HEK293 (cell line): ENCODE data around the gene GMPPB.

Source experiments
- CTCF ChIA-PET: fragments of 350-600 bp; formaldehyde crosslinking; extraction: SDS; loops from one replicate; lab custom pipeline; 2021; ENCODE audit warnings: antibody characterized with exemption; lab: Yijun Ruan, JAX
- POLR2A ChIA-PET: fragments of 300-600 bp; formaldehyde crosslinking; extraction: SDS; loops from one replicate; lab custom pipeline; 2020; ENCODE audit warnings: antibody characterized with exemption, inconsistent platforms; lab: Yijun Ruan, JAX
- H3K27ac ChIP-seq: fragments of 200-500 bp; sonication (Bioruptor generic); 2 replicates; pipeline ENCODE4 v1.5.1; 2014; ENCODE audit warnings: low read depth, low read length, control low read depth, inconsistent platforms; ENCODE audit errors: extremely low read depth
- H3K36me3 ChIP-seq, 2 experiments: fragments of 200-500 bp in 1 of 2; sonication (Bioruptor generic) in 1 of 2; 1 replicate in 1 of 2; 2 replicates in 1 of 2; pipeline ENCODE4 v1.5.1; 2014 to 2017; ENCODE audit warnings: inconsistent platforms in 2 of 2, low read length in 2 of 2; ENCODE audit not compliant: control insufficient read depth in 2 of 2, insufficient read depth in 1 of 2
- H3K4me1 ChIP-seq: fragments of 200-500 bp; sonication (Bioruptor generic); 2 replicates; pipeline ENCODE4 v1.5.1; 2014; ENCODE audit warnings: mild to moderate bottlenecking, low read length, inconsistent platforms; ENCODE audit not compliant: control insufficient read depth, insufficient read depth
- H3K4me3 ChIP-seq: 2 replicates; pipeline ENCODE4 v1.5.1; 2011; ENCODE audit warnings: low read depth, mild to moderate bottlenecking, control low read depth, low read length, moderate library complexity
- H3K9me3 ChIP-seq: fragments of 200-500 bp; sonication (Bioruptor generic); 2 replicates; pipeline ENCODE4 v1.5.1; 2014; ENCODE audit warnings: low read depth, low read length, inconsistent platforms; ENCODE audit not compliant: control insufficient read depth, insufficient read depth
- FEZF1 ChIP-seq: fragments of 450-650 bp; formaldehyde crosslinking; IDR thresholded peaks from 2 replicates; pipeline ENCODE4 v1.5.1; 2016; ENCODE audit warnings: missing biosample characterization, missing genetic modification characterization
- GLI2 ChIP-seq: fragments of 450-650 bp; formaldehyde crosslinking; IDR thresholded peaks from 2 replicates; pipeline ENCODE4; 2017; ENCODE audit warnings: missing biosample characterization, missing genetic modification characterization, low read depth, borderline replicate concordance
- KLF1 ChIP-seq: fragments of 450-650 bp; formaldehyde crosslinking; IDR thresholded peaks from 2 replicates; pipeline ENCODE4 v1.5.1; 2016; ENCODE audit warnings: missing biosample characterization, missing genetic modification characterization
- KLF7 ChIP-seq: fragments of 450-650 bp; formaldehyde crosslinking; IDR thresholded peaks from 2 replicates; pipeline ENCODE4 v1.5.1; 2016; ENCODE audit warnings: missing biosample characterization, missing genetic modification characterization, borderline replicate concordance
- MZF1 ChIP-seq: fragments of 450-650 bp; formaldehyde crosslinking; IDR thresholded peaks from 2 replicates; pipeline ENCODE4 v1.5.1; 2017; ENCODE audit warnings: missing biosample characterization, missing genetic modification characterization, borderline replicate concordance
- PRDM4 ChIP-seq: fragments of 450-650 bp; formaldehyde crosslinking; IDR thresholded peaks from 2 replicates; pipeline ENCODE4 v1.5.1; 2017; ENCODE audit warnings: missing biosample characterization, missing genetic modification characterization
- SCRT1 ChIP-seq: fragments of 450-650 bp; formaldehyde crosslinking; IDR thresholded peaks from 2 replicates; pipeline ENCODE4 v1.5.1; 2016; ENCODE audit warnings: missing biosample characterization, missing genetic modification characterization, borderline replicate concordance
- YY2 ChIP-seq: fragments of 450-650 bp; formaldehyde crosslinking; IDR thresholded peaks from 2 replicates; pipeline ENCODE4 v1.5.1; 2016; ENCODE audit warnings: missing biosample characterization, missing genetic modification characterization
- ZBTB6 ChIP-seq: fragments of 450-650 bp; formaldehyde crosslinking; IDR thresholded peaks from 2 replicates; pipeline ENCODE4 v1.5.1; 2017; ENCODE audit warnings: missing biosample characterization, missing genetic modification characterization
- ZFP41 ChIP-seq: fragments of 450-650 bp; formaldehyde crosslinking; IDR thresholded peaks from 2 replicates; pipeline ENCODE4 v1.5.1; 2016; ENCODE audit warnings: missing biosample characterization, missing genetic modification characterization, borderline replicate concordance
- ZNF146 ChIP-seq: fragments of 450-650 bp; formaldehyde crosslinking; IDR thresholded peaks from 2 replicates; pipeline ENCODE4 v1.5.1; 2016; ENCODE audit warnings: missing biosample characterization, missing genetic modification characterization
- ZNF311 ChIP-seq: fragments of 450-650 bp; formaldehyde crosslinking; IDR thresholded peaks from 2 replicates; pipeline ENCODE4 v1.5.1; 2017; ENCODE audit warnings: missing biosample characterization, missing genetic modification characterization, borderline replicate concordance
- ZNF366 ChIP-seq: fragments of 450-650 bp; formaldehyde crosslinking; conservative IDR thresholded peaks from 2 replicates; pipeline ENCODE4 v1.5.1; 2016; ENCODE audit warnings: missing biosample characterization, missing genetic modification characterization
- ZNF426 ChIP-seq: fragments of 450-650 bp; formaldehyde crosslinking; IDR thresholded peaks from 2 replicates; pipeline ENCODE4 v1.5.1; 2017; ENCODE audit warnings: missing biosample characterization, missing genetic modification characterization, mild to moderate bottlenecking, inconsistent platforms, moderate library complexity
- ZNF473 ChIP-seq: fragments of 450-650 bp; formaldehyde crosslinking; IDR thresholded peaks from 2 replicates; pipeline ENCODE4 v1.5.1; 2017; ENCODE audit warnings: missing biosample characterization, missing genetic modification characterization
- ZNF521 ChIP-seq: fragments of 450-650 bp; formaldehyde crosslinking; IDR thresholded peaks from 2 replicates; pipeline ENCODE4 v1.5.1; 2017; ENCODE audit warnings: missing biosample characterization, mild to moderate bottlenecking, missing genetic modification characterization
- ZNF544 ChIP-seq: fragments of 450-650 bp; formaldehyde crosslinking; IDR thresholded peaks from 2 replicates; pipeline ENCODE4 v1.5.0; 2017; ENCODE audit warnings: missing biosample characterization, missing genetic modification characterization
- ZNF555 ChIP-seq: fragments of 450-650 bp; formaldehyde crosslinking; conservative IDR thresholded peaks from 2 replicates; pipeline ENCODE4 v1.5.1; 2017; ENCODE audit warnings: missing biosample characterization, mild to moderate bottlenecking, missing genetic modification characterization, inconsistent platforms
- ZNF837 ChIP-seq: fragments of 450-650 bp; formaldehyde crosslinking; IDR thresholded peaks from 2 replicates; pipeline ENCODE4 v1.5.1; 2016; ENCODE audit warnings: missing biosample characterization, missing genetic modification characterization

The GMPPB gene

GRCh38 chr3:49713336-49714105 is 10.2 kb downstream of the GMPPB start:
- ChIA-PET POLR2A (no interaction called here), CTCF (no interaction called here)
- no peak overlapping the region for H3K4me3 ChIP-seq
- TF ChIP-seq ZNF146 (tag by site-specific recombination) = no peak
- H3K27ac ChIP-seq = no peak overlapping the region
- H3K36me3 ChIP-seq = peaks cover 0 to 58% of the 10 kb centered on the region in 2 experiments; a peak in 2 of 3 replicates
- H3K4me1 ChIP-seq = no peaks in the 10 kb centered on the region
- no peaks in the 10 kb centered on the region for H3K9me3 ChIP-seq

GRCh38 chr3:49712631-49713317 is 11.0 kb downstream of the GMPPB start:
- POLR2A ChIA-PET = no interaction called here
- H3K4me3 ChIP-seq = no peak overlapping the region
- CTCF ChIA-PET = interaction anchor here (1.1 kb wide), 1 partner anchor 10 kb away, joined by 3 read pairs; no protein-coding TSS in a partner anchor
- TF ChIP-seq MZF1 (no peak), KLF7 (tag by site-specific recombination) (no peak), ZBTB6 (tag by site-specific recombination) (no peak), ZFP41 (tag by site-specific recombination) (no peak), ZNF555 (tag by site-specific recombination) (no peak)
- TF ChIP-seq, all 188 proteins: peak for 0
- no peak overlapping the region for H3K27ac ChIP-seq
- H3K9me3 ChIP-seq = no peaks in the 10 kb centered on the region
- H3K4me1 ChIP-seq = no peaks in the 10 kb centered on the region
- peaks cover 0 to 56% of the 10 kb centered on the region in 2 experiments; a peak in 2 of 3 replicates for H3K36me3 ChIP-seq

- peaks cover 0 to 54% of the 10 kb centered on the region in 2 experiments; a peak in 2 of 3 replicates for H3K36me3 ChIP-seq
- no peaks in the 10 kb centered on the region for H3K9me3 ChIP-seq
- H3K27ac ChIP-seq = no peak overlapping the region
- POLR2A ChIA-PET = no interaction called here
- TF ChIP-seq KLF1 (no peak), ZNF311 (no peak), ZNF544 (tag by site-specific recombination) (no peak), ZNF473 (tag by site-specific recombination) (no peak)
- TF ChIP-seq, all 188 proteins: peak for 0
- no peak overlapping the region for H3K4me3 ChIP-seq
- H3K4me1 ChIP-seq = no peaks in the 10 kb centered on the region
- CTCF ChIA-PET = interaction anchor here (1.1 kb wide), 1 partner anchor 10 kb away, joined by 3 read pairs; no protein-coding TSS in a partner anchor
Measured at GRCh38 chr3:49712166-49712565, 11.6 kb downstream of the GMPPB start.

GRCh38 chr3:49711489-49711888 is 12.3 kb downstream of the GMPPB start:
- Histone ChIP-seq H3K4me1 (no peaks in the 10 kb centered on the region), H3K4me3 (no peak overlapping the region), H3K36me3 (peaks cover 0 to 53% of the 10 kb centered on the region in 2 experiments; a peak in 2 of 3 replicates), H3K9me3 (no peaks in the 10 kb centered on the region), H3K27ac (no peak overlapping the region)
- CTCF ChIA-PET = interaction anchor here (0.6 to 1.1 kb wide), 3 partner anchors 9 to 646 kb away, joined by 3 read pairs; no protein-coding TSS in a partner anchor
- POLR2A ChIA-PET = interaction anchor here (0.7 kb wide), 1 partner anchor 8 kb away, joined by 3 read pairs; the partner anchor contains the start of gene AMIGO3
- TF ChIP-seq FEZF1 (tag by site-specific recombination) (no peak), SCRT1 (tag by site-specific recombination) (no peak), YY2 (tag by site-specific recombination) (no peak), ZNF426 (tag by site-specific recombination) (no peak), ZNF521 (no peak), ZNF837 (tag by site-specific recombination) (no peak), PRDM4 (tag by site-specific recombination) (no peak), GLI2 (no peak), ZNF366 (tag by site-specific recombination) (no peak)
